H1 (cell line): ENCODE data around the gene FAU. TPM values are rescaled to one million over a fixed set of nuclear protein-coding genes. Genes with fewer than 3 reads are reported as not detected.

Source experiments
- CTCF ChIA-PET: fragments of 300-600 bp; sonication (Branson Sonifier 250); formaldehyde crosslinking; loops from one replicate; lab custom pipeline; 2021; ENCODE audit not compliant: partially characterized antibody; lab: Charles Lee
- POLR2A ChIA-PET: fragments of 300-600 bp; sonication (Branson Sonifier 250); formaldehyde crosslinking; loops from one replicate; lab custom pipeline; 2021; ENCODE audit warnings: inconsistent platforms; ENCODE audit not compliant: partially characterized antibody; lab: Charles Lee
- DNase-seq, 2 experiments: peaks; one replicate each; pipeline versions ENCODE4 v3.0.0 to v3.0.0-alpha.2; 2010 to 2022; ENCODE audit warnings: low spot score in 2 of 2, low read depth in 1 of 2, mixed read lengths in 1 of 2
- FAIRE-seq: peaks from 2 replicates; lab custom pipeline; 2011; peaks lifted over from hg19 to GRCh38; lab: Jason Lieb, UNC
- H2AFZ ChIP-seq: 2 replicates; pipeline ENCODE4 v1.8.1; 2012; ENCODE audit warnings: low read length, inconsistent platforms
- H2AK5ac ChIP-seq: 2 replicates; pipeline ENCODE4 v1.6.1; 2013; ENCODE audit warnings: low read depth, low read length
- H2BK120ac ChIP-seq: replicated peaks from 2 replicates; pipeline ENCODE3; 2013; ENCODE audit warnings: low read depth, low read length, inconsistent platforms
- H2BK12ac ChIP-seq: 2 replicates; pipeline ENCODE4 v1.6.1; 2013; ENCODE audit warnings: low read depth, low read length
- H2BK15ac ChIP-seq: 2 replicates; pipeline ENCODE4 v1.6.1; 2013; ENCODE audit warnings: low read length
- H2BK20ac ChIP-seq: 2 replicates; pipeline ENCODE4 v1.6.1; 2013; ENCODE audit warnings: low read length
- H2BK5ac ChIP-seq: 2 replicates; pipeline ENCODE4 v1.6.1; 2013; ENCODE audit warnings: low read depth, low read length
- H3K14ac ChIP-seq: 2 replicates; pipeline ENCODE4 v1.6.1; 2013; ENCODE audit warnings: inconsistent platforms; ENCODE audit not compliant: insufficient read length
- H3K18ac ChIP-seq: 2 replicates; pipeline ENCODE4 v1.6.1; 2013; ENCODE audit warnings: low read length; ENCODE audit errors: extremely low read depth
- H3K23ac ChIP-seq: 2 replicates; pipeline ENCODE4 v1.6.1; 2013; ENCODE audit warnings: inconsistent platforms; ENCODE audit not compliant: insufficient read length
- H3K23me2 ChIP-seq: 2 replicates; pipeline ENCODE4 v1.6.1; 2013; ENCODE audit warnings: low read depth, low read length
- H3K27ac ChIP-seq: 2 replicates; pipeline ENCODE4 v1.6.1; 2011; ENCODE audit warnings: low read depth, low read length, inconsistent platforms
- H3K27me3 ChIP-seq, 4 experiments: replicated peaks in 1 of 4; 1 replicate in 1 of 4; 2 replicates in 3 of 4; pipeline versions ENCODE4 v1.6.1 to v1.8.1; 2011 to 2013; ENCODE audit warnings: low read length in 3 of 4, mild to moderate bottlenecking in 3 of 4, inconsistent platforms in 2 of 4, mixed read lengths in 2 of 4, moderate library complexity in 1 of 4; ENCODE audit not compliant: control insufficient read depth in 3 of 4, insufficient read depth in 3 of 4; ENCODE audit errors: extremely low read depth in 1 of 4
- H3K36me3 ChIP-seq, 4 experiments: 2 replicates each; pipeline versions ENCODE4 v1.6.1 to v1.8.1; 2011 to 2013; ENCODE audit warnings: mild to moderate bottlenecking in 4 of 4, low read length in 3 of 4, moderate library complexity in 2 of 4, control low read depth in 1 of 4, inconsistent platforms in 1 of 4; ENCODE audit not compliant: insufficient read depth in 4 of 4, control insufficient read depth in 2 of 4
- H3K4ac ChIP-seq: replicated peaks from 2 replicates; pipeline ENCODE3; 2013; ENCODE audit warnings: low read length, low read depth, mixed read lengths, inconsistent platforms; ENCODE audit not compliant: insufficient read length
- H3K4me1 ChIP-seq, 4 experiments: replicated peaks in 1 of 4; 1 replicate in 1 of 4; 2 replicates in 3 of 4; pipeline versions ENCODE4 v1.6.1 to v1.8.1; 2011 to 2013; ENCODE audit warnings: low read length in 3 of 4, inconsistent platforms in 2 of 4, mixed read lengths in 1 of 4; ENCODE audit not compliant: insufficient read depth in 4 of 4, control insufficient read depth in 3 of 4
- H3K4me2 ChIP-seq, 2 experiments: 2 replicates each; pipeline versions ENCODE4 v1.6.1 to v1.8.1; 2011 to 2013; ENCODE audit warnings: low read depth in 2 of 2, low read length in 2 of 2, control low read depth in 1 of 2, inconsistent platforms in 1 of 2, mild to moderate bottlenecking in 1 of 2; ENCODE audit not compliant: insufficient read depth in 1 of 2
- H3K4me3 ChIP-seq, 4 experiments: fragments of 200-600, 300-600 bp in 1 of 4; sonication (generic), shearing (Covaris generic), sonication (Bioruptor Twin) in 1 of 4; 2 replicates each; pipeline versions ENCODE4 v1.5.1 to v1.8.1; 2011 to 2016; ENCODE audit warnings: low read length in 4 of 4, low read depth in 3 of 4, control low read depth in 2 of 4, inconsistent platforms in 2 of 4, mild to moderate bottlenecking in 2 of 4, mixed read lengths in 1 of 4, moderate library complexity in 1 of 4; ENCODE audit not compliant: insufficient read depth in 2 of 4; ENCODE audit errors: extremely low read depth in 1 of 4
- H3K56ac ChIP-seq: replicated peaks from 2 replicates; pipeline ENCODE3; 2013; ENCODE audit warnings: low read depth, mild to moderate bottlenecking, mixed read lengths, low read length, inconsistent platforms; ENCODE audit not compliant: insufficient read length
- H3K79me1 ChIP-seq: 2 replicates; pipeline ENCODE4 v1.6.1; 2013; ENCODE audit warnings: low read depth, low read length, control low read depth
- H3K79me2 ChIP-seq, 2 experiments: 2 replicates each; pipeline versions ENCODE4 v1.6.1 to v1.8.1; 2012 to 2013; ENCODE audit warnings: low read length in 2 of 2, mild to moderate bottlenecking in 2 of 2, inconsistent platforms in 1 of 2; ENCODE audit not compliant: insufficient read depth in 2 of 2, control insufficient read depth in 1 of 2
- H3K9ac ChIP-seq, 4 experiments: replicated peaks in 1 of 4; 1 replicate in 1 of 4; 2 replicates in 3 of 4; pipeline versions ENCODE4 v1.6.1 to v1.8.1; 2011 to 2013; ENCODE audit warnings: low read depth in 3 of 4, low read length in 3 of 4, control low read depth in 2 of 4, mild to moderate bottlenecking in 2 of 4, moderate library complexity in 2 of 4, inconsistent platforms in 1 of 4; ENCODE audit errors: extremely low read depth in 1 of 4
- H3K9me3 ChIP-seq, 2 experiments: 2 replicates each; pipeline versions ENCODE4 v1.6.1 to v1.8.1; 2012 to 2013; ENCODE audit warnings: mild to moderate bottlenecking in 2 of 2, moderate library complexity in 2 of 2, control low read depth in 1 of 2, inconsistent platforms in 1 of 2, low read depth in 1 of 2, low read length in 1 of 2, mixed read lengths in 1 of 2; ENCODE audit not compliant: insufficient read depth in 2 of 2
- H4K20me1 ChIP-seq, 2 experiments: replicated peaks in 1 of 2; 2 replicates each; pipeline versions ENCODE3 to v1.8.1; 2011 to 2013; ENCODE audit warnings: inconsistent platforms in 2 of 2, low read length in 2 of 2, mild to moderate bottlenecking in 1 of 2; ENCODE audit not compliant: insufficient read depth in 2 of 2, control insufficient read depth in 1 of 2
- H4K5ac ChIP-seq: 2 replicates; pipeline ENCODE4 v1.6.1; 2013; ENCODE audit warnings: low read length, low read depth, mixed read lengths, inconsistent platforms; ENCODE audit not compliant: insufficient read length
- H4K8ac ChIP-seq: 2 replicates; pipeline ENCODE4 v1.8.0; 2013; ENCODE audit warnings: mild to moderate bottlenecking, moderate library complexity, low read length, inconsistent platforms; ENCODE audit not compliant: insufficient read depth; ENCODE audit errors: extremely low read depth
- H4K91ac ChIP-seq: replicated peaks from 2 replicates; pipeline ENCODE3; 2013; ENCODE audit warnings: low read length, mixed read lengths, inconsistent platforms; ENCODE audit not compliant: insufficient read length
- CTBP2 ChIP-seq: IDR thresholded peaks from 2 replicates; pipeline ENCODE4 v1.7.0; 2011; ENCODE audit warnings: borderline replicate concordance, mild to moderate bottlenecking, moderate library complexity, mixed read lengths, low read length; ENCODE audit not compliant: insufficient read depth, insufficient read length
- CTCF ChIP-seq, 3 experiments: IDR thresholded peaks; 1 replicate in 2 of 3; 2 replicates in 1 of 3; pipeline versions ENCODE4 v1.5.1 to v1.6.1; 2011; ENCODE audit warnings: low read length in 3 of 3, mild to moderate bottlenecking in 3 of 3, inconsistent platforms in 2 of 3, low read depth in 1 of 3, moderate library complexity in 1 of 3; ENCODE audit not compliant: insufficient read depth in 1 of 3; ENCODE audit errors: control extremely low read depth in 1 of 3
- E2F6 ChIP-seq: IDR thresholded peaks from 2 replicates; pipeline ENCODE4 v1.6.1; 2012; ENCODE audit warnings: inconsistent platforms
- GABPA ChIP-seq: IDR thresholded peaks from 2 replicates; pipeline ENCODE4 v1.6.1; 2011; ENCODE audit warnings: mild to moderate bottlenecking, low read length, moderate library complexity, borderline replicate concordance; ENCODE audit not compliant: insufficient read depth
- POLR2AphosphoS5 ChIP-seq: IDR thresholded peaks from 2 replicates; pipeline ENCODE4 v1.6.1; 2011; ENCODE audit warnings: low read depth, low read length
- RFX5 ChIP-seq: IDR thresholded peaks from 2 replicates; pipeline ENCODE4 v1.6.1; 2011; ENCODE audit warnings: low read depth, low read length, improper control_type of control experiment, borderline replicate concordance
- RXRA ChIP-seq: IDR thresholded peaks from 2 replicates; pipeline ENCODE4 v1.6.1; 2011; ENCODE audit warnings: low read depth, mild to moderate bottlenecking, low read length, moderate library complexity; ENCODE audit not compliant: insufficient read depth
- SIX5 ChIP-seq: IDR thresholded peaks from 2 replicates; pipeline ENCODE4 v1.6.1; 2011; ENCODE audit warnings: mild to moderate bottlenecking, low read depth, low read length
- SP1 ChIP-seq: IDR thresholded peaks from 2 replicates; pipeline ENCODE4 v1.6.1; 2011; ENCODE audit warnings: low read depth, low read length
- TBP ChIP-seq: IDR thresholded peaks from 2 replicates; pipeline ENCODE4 v1.6.1; 2011; ENCODE audit warnings: low read depth, low read length, improper control_type of control experiment
- WGBS, 2 experiments: shearing (Covaris generic) in 1 of 2; methylation state at CpG; one replicate each; pipeline versions ENCODE4 v1.1.6 to v1.1.7; 2013 to 2015; ENCODE audit warnings: low lambda C conversion rate in 2 of 2, mixed read lengths in 2 of 2, inconsistent platforms in 1 of 2, low coverage in 1 of 2, missing lambda C conversion rate in 1 of 2; ENCODE audit not compliant: insufficient replicate concordance in 2 of 2, insufficient coverage in 1 of 2, insufficient read length in 1 of 2; ENCODE audit errors: extremely low coverage in 1 of 2, missing lambda C conversion rate in 1 of 2; 5-methylcytosine and 5-hydroxymethylcytosine counted together
- polyA plus RNA-seq, 7 experiments: library from polyadenylated mRNA; depleted of rRNA in 3 of 7; stranded (reverse) in 5 of 7; unstranded in 2 of 7; fragments of >200 nt in 5 of 7; fragments of 200-250 nt in 2 of 7; gene quantifications; 1 replicate in 5 of 7; 2 replicates in 1 of 7; 4 replicates in 1 of 7; pipeline versions ENCODE4 v1.2.1 to v1.2.3, GENCODE V29; 2011 to 2013; ENCODE audit warnings: missing spikeins in 2 of 7, mixed read lengths in 2 of 7
- total RNA-seq: library from RNA; stranded (reverse); fragmentation: NEBNext Ultra II Directional; extraction: Animal tissue kit (Norgen Biotek cat#: 25700); gene quantifications from 2 replicates; pipeline ENCODE4 v1.2.1, GENCODE V29; 2021
- TF ChIP-seq, protein P1 (sequence below): IDR thresholded peaks from 2 replicates; pipeline ENCODE4 v1.6.1; 2012; ENCODE audit warnings: inconsistent platforms

FAU gene
- total and polyA plus RNA-seq, 2 of the 8 experiments (the other 6 are each of a cell fraction or from before 2014, with no cell fraction given): 826 to 896 TPM

DNA sequence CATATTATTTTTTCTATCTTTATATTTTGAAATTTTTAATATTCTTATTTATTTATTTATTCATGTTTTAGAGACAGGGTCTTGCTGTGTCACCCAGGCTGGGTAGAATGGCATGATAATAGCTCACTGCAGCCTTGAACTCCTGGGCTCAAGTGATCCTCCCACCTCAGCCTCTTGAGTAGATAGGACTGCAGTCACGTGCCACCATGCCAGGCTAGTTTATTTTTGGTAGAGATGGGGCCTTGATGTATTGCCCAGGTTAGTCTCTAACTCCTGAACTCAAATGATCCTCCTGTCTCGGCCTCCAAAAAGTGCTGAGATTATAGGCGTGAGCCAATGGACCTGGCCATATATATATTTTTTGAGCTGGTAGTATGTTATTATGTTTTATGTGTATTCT is 45.7 kb upstream of the FAU start:
- Histone ChIP-seq H3K23ac (no peak overlapping the region), H3K36me3 (no peaks in the 10 kb centered on the region), H2AK5ac (no peak overlapping the region), H3K79me1 (no peaks in the 10 kb centered on the region), H3K9me3 (no peaks in the 10 kb centered on the region), H4K5ac (no peak overlapping the region), H2BK12ac (no peak overlapping the region), H3K14ac (no peak overlapping the region), H4K91ac (no peak overlapping the region), H2BK120ac (no peak overlapping the region), H4K8ac (no peak overlapping the region), H3K27ac (no peak overlapping the region), H3K27me3 (no peaks in the 10 kb centered on the region), H3K4me1 (peaks cover 0 to 6% (median 1%) of the 10 kb centered on the region in 4 experiments; a peak in 2 of 7 replicates), H3K9ac (no peak overlapping the region), H3K4me3 (no peak overlapping the region), H3K4me2 (no peak overlapping the region), H3K4ac (no peak overlapping the region), H3K18ac (no peak overlapping the region), H3K23me2 (no peaks in the 10 kb centered on the region; the same call in 1 of the 2 replicates), H2BK5ac (no peak overlapping the region), H3K79me2 (no peaks in the 10 kb centered on the region), H3K56ac (no peak overlapping the region), H2BK20ac (no peak overlapping the region), H2BK15ac (no peak overlapping the region), H2AFZ (no peak overlapping the region), H4K20me1 (no peaks in the 10 kb centered on the region)
- POLR2A ChIA-PET: interaction anchor here (1.2 kb wide), 1 partner anchor 46 kb away, joined by 4 read pairs; the partner anchor contains the start of genes FAU and MRPL49
- 93% methylated on average over 3 of the region's 3 CpGs; no CpG with 5 or more reads in 1 of the 2 experiments for WGBS, 2 experiments
- CTCF ChIA-PET: interaction anchor here (1.2 kb wide), 1 partner anchor 57 kb away, joined by 3 read pairs; no protein-coding TSS in a partner anchor
- no peak for FAIRE-seq
- TF ChIP-seq E2F6: no peak
- TF ChIP-seq GABPA: no peak
- no peak for TF ChIP-seq CTCF (IDR thresholded peaks at IDR 0.05; ENCODE audit: control extremely low read depth in 1 of 3, insufficient read depth in 1 of 3, low read depth in 1 of 3, low read length in 3 of 3)
- TF ChIP-seq SIX5: no peak
- TF ChIP-seq RXRA: no peak
- TF ChIP-seq, protein P1, sequence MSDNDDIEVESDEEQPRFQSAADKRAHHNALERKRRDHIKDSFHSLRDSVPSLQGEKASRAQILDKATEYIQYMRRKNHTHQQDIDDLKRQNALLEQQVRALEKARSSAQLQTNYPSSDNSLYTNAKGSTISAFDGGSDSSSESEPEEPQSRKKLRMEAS: no peak
- TF ChIP-seq TBP: no peak
- TF ChIP-seq POLR2AphosphoS5: no peak
- no peak for TF ChIP-seq SP1
- TF ChIP-seq RFX5: no peak
- no peak for TF ChIP-seq CTBP2
- no peak for DNase-seq
